Activated CD4-positive, CD25-positive, alpha-beta regulatory T cell treated with anti-CD3 and anti-CD28 coated beads, Interleukin-2, amount 50 U/mL, for 16 hours (primary cell): Measurements from ENCODE around the gene POR.

ENCODE experiments used
- DNase-seq: peaks from one replicate; pipeline ENCODE4 v3.0.0-alpha.2; 2020; ENCODE audit warnings: low read depth, low spot score

The POR gene

GRCh38 chr7:75916685-75917634 lies 2.0 kb downstream of the POR start:
- DNase-seq = no peak

- no peak for DNase-seq
Observed at GRCh38 chr7:75920431-75921161, 5.6 kb downstream of the POR start.

DNA sequence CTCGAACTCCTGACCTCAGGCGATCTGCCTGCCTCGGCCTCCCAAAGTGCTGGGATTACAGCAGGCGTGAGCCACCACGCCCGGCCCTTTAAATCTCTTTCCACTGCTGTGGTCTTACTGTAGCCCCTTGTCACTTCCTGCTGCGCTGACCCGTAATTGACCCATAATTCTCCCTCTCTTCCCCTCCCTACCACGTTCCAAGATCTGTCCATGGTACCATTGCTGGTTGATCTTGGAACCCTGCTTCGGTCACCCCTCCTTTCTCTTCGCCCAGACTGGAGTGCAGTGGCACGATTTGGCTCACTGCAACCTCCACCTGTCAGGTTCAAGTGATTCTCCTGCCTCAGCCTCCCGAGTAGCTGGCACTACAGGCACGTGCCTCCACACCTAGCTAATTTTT lies 6.5 kb downstream of the POR start:
- no peak for DNase-seq

- DNase-seq = no peak
Observed at GRCh38 chr7:75922966-75923603, 8.1 kb downstream of the POR start.

- DNase-seq = no peak
Observed at GRCh38 chr7:75924256-75924655, 9.3 kb downstream of the POR start.

DNA sequence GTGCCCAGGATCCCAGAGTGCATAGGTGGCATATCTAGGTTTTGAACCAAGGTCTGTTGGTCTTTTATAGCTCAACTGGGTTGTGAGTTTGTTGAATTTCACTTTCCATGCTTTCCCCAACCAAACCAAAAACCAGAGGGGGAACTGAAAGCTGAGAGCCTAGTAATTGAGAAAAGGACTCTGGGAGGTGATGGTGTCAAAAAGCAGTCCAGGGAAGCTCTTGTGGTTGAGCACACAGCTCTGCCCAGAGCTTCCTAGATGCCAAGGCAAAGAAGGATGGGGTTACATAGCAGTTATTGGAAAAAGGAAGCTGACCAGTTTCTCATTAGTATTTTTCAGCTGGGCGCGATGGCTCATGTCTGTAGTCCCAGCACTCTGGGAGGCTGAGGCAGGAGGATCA lies 9.9 kb downstream of the POR start:
- DNase-seq = no peak

DNA sequence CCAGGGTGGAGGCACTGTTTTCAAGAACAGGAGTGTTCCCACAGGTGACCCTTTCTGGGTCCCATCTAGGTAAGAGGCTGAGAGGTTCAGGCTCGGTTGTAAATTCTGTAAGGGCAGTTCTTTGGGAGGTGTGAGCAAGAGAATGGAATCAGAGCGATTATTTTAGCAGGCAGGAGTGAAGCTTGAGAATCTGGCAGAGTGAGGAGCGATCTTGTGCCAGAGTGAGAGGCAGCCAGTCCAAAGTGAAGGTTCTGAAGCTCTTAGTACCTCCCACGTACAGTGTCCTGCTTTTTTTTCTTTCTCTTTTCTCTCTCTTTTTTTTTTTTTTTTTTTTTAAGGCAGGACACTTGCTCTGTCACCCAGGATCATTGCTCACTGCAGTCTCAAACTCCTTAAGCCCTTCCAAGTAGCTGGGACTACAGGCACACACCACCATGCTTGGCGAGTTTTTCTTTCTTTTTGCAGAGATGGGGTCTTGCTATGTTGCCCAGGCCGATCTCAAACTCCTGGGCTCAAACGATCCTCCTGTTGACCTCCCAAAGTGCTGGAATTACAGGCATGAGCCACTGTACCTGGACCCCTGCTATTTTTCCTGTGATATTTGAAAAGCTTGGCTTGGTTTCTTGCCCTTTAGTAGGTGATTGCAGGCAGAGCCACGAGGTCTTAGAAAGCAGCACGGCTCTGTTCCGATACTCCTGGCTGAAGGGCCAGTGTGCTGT lies 10.9 kb downstream of the POR start:
- no peak for DNase-seq

DNA sequence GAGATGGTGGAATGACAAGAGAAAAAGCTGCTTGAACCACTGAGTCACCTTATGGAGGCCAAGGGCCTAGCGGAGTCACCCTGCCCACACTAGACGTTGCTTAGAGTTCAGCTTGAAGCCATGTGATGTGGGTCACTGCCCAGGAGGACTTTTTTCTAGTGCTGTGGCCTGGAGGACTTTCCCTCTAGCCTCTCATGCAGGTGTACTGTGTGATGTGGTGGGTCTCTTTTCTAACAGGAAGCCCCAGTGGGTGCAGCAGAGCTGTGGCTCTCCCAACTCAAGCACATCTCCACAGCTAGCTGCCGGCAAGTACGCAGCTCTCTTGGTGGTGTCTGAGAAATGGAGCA lies 13.6 kb downstream of the POR start:
- DNase-seq = no peak

GRCh38 chr7:75931680-75932079 lies 16.7 kb downstream of the POR start:
- DNase-seq = no peak

GRCh38 chr7:75937958-75938786 lies 23.2 kb downstream of the POR start:
- DNase-seq = no peak

DNA sequence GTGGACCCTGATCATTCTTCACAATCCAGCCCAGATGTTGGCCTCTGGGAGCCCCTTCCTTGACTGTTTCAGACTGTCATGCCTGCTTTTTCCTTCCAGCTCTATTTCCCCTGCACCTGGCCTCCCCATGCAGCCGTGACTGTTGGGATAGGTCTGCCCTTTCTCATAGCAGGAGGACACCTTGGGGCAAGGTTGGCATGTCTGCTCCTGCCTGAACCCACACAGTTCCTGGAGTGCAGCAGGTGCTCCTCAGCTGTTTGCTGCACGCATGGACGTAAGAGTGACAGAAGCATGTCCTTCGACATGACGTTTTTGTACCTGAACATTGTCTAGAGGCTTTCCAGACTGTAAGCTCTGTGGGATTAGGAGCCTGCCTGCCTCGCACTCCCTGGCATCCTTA lies 24.0 kb downstream of the POR start:
- DNase-seq = no peak

DNA sequence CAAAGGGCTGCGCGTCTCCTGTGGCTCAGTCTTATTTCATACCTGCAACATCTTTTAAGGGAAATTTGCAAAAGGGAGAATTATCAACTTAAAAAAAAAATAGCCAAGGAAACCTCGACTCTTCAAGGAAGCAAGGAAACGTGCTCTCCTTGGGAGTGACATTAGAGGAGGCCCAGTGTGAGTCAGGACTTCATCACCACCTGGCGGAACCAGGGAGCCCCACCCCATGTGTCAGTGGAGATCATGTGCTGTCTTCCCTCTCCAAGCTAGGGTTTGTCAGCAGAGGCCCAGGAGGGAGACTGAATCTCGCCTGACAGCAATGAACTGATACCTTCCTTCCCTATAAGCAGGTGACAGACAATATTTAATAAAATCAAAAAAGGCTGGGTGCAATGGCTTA lies 28.9 kb downstream of the POR start:
- no peak for DNase-seq

DNA sequence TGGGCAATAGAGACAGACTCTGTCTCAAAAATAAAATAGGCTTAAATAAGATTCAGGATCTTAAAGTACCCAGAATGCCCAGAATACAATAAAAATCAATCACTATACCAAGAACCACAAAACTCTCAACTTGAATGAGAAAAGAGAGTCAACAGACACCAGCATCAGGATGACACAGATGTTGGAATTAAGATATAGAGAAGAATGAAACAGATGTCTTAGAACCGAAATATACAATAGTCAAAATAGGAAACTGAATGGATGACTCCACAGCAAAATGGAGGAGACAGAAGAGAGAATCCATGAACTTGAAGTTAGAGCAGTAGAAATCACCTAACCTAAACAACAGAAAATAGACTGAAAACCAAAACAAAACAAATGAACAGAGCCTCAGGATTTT lies 29.6 kb downstream of the POR start:
- DNase-seq = no peak

GRCh38 chr7:75945297-75946168 lies 30.6 kb downstream of the POR start:
- no peak for DNase-seq

DNA sequence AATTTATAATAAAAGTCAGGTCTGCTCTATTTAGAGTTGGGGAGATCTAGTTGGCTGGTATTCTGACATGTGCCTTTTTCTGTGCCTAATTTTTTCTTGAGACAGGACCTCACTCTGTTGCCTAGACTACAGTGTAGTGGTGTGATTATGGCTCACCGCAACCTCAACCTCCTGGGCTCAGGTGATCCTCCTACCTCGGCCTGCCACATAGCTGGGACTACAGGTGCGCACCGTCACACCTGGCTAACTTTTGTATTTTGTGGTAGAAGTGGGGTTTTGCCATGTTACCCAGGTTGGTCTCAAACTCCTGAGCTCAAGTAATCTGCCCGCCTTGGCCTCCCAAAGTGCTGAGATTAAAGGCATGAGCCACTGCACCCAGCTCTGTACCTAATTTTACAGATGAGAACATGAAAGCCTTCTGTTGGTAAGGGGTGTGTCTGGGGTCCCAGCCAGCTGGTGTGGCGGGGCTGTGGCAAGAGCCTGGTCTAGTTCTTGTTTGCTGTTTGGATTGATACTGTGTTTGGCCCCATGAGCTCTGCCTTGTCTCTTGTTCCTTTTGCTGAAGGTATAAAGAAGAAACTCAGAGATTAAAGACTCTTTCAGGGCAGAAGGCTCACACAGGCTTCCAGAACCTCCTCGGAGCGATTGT lies 31.4 kb downstream of the POR start:
- DNase-seq = no peak

DNA sequence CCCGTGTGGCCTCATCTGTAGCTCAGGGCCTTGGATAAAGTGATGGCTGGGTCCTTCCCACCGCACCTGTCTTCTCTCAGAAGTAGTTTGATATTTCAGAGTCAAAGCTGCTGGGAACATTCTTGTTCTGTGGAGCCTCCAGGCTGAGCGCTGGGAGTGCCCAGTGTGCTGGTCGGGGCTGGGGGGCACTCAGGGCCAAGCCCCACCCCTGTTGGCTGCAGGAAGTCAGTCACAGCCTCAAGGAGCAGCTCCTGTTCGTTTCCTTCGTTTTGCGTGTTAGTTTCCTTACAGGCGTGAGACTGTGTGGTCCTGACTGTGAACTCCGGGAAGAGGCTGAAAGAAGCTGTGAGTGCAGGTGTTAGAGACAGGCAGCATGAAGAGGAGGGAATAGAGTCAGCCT lies 33.2 kb downstream of the POR start:
- DNase-seq = no peak

- DNase-seq = no peak
Observed at GRCh38 chr7:75950111-75950681, 35.2 kb downstream of the POR start.

- no peak for DNase-seq
Observed at GRCh38 chr7:75951506-75951905, 36.6 kb downstream of the POR start.

- no peak for DNase-seq
Observed at GRCh38 chr7:75953431-75953830, 38.5 kb downstream of the POR start.
